CD4-positive, alpha-beta memory T cell (primary cell): ENCODE data around the gene MAN2B1. TPM values are rescaled to one million over a fixed set of nuclear protein-coding genes. Genes with fewer than 3 reads are reported as not detected.
A peak's percentile ranks its signal among the peaks of the same experiment; 100 is the strongest.

ENCODE experiments used
- CTCF ChIA-PET: fragments of 350-600 bp; sonication (Branson Sonifier 250); formaldehyde crosslinking; loops from one replicate; lab custom pipeline; 2021; ENCODE audit warnings: inconsistent platforms; ENCODE audit not compliant: partially characterized antibody; lab: Charles Lee
- POLR2A ChIA-PET: fragments of 350-600 bp; sonication (Branson Sonifier 250); formaldehyde crosslinking; loops from one replicate; lab custom pipeline; 2021; ENCODE audit not compliant: partially characterized antibody; lab: Charles Lee
- DNase-seq, 5 donors: peaks; one replicate each; pipeline versions ENCODE4 v3.0.0 to v3.0.0-alpha.2; 2020 to 2022; ENCODE audit warnings: mixed read lengths in 1 of 5
- H3K27ac ChIP-seq: one replicate; pipeline ENCODE4 v1.7.0; 2013; ENCODE audit warnings: low read depth, low read length
- H3K27me3 ChIP-seq: 2 replicates; pipeline ENCODE4 v1.7.0; 2013; ENCODE audit warnings: mild to moderate bottlenecking, low read length, moderate library complexity; ENCODE audit not compliant: insufficient read depth
- H3K36me3 ChIP-seq: 2 replicates; pipeline ENCODE4 v1.7.0; 2013; ENCODE audit warnings: mild to moderate bottlenecking, low read length, moderate library complexity; ENCODE audit not compliant: insufficient read depth
- H3K4me1 ChIP-seq: 2 replicates; pipeline ENCODE4 v1.7.0; 2013; ENCODE audit warnings: mild to moderate bottlenecking, low read length, moderate library complexity; ENCODE audit not compliant: insufficient read depth
- H3K4me3 ChIP-seq, 2 donors: one replicate each; pipeline ENCODE4 v1.7.0; 2013; ENCODE audit warnings: low read length in 2 of 2, mild to moderate bottlenecking in 1 of 2
- H3K9me3 ChIP-seq, 2 donors: one replicate each; pipeline ENCODE4 v1.7.0; 2013; ENCODE audit warnings: low read length in 2 of 2, control low read depth in 1 of 2; ENCODE audit not compliant: control insufficient read depth in 1 of 2
- H3K27ac Mint-ChIP-seq, 7 donors: one replicate each; pipeline ENCODE4 v1.8.0; 2020 to 2021; ENCODE audit warnings: mixed read lengths in 7 of 7, mild to moderate bottlenecking in 6 of 7, inconsistent platforms in 3 of 7, moderate library complexity in 3 of 7
- H3K27me3 Mint-ChIP-seq, 2 donors: one replicate each; pipeline ENCODE4 v1.8.0; 2020 to 2021; ENCODE audit warnings: mixed read lengths in 2 of 2
- H3K36me3 Mint-ChIP-seq, 2 donors: one replicate each; pipeline ENCODE4 v1.8.0; 2020 to 2021; ENCODE audit warnings: mixed read lengths in 2 of 2, inconsistent platforms in 1 of 2, mild to moderate bottlenecking in 1 of 2
- H3K4me1 Mint-ChIP-seq, 4 donors: one replicate each; pipeline ENCODE4 v1.8.0; 2020 to 2021; ENCODE audit warnings: mixed read lengths in 4 of 4, mild to moderate bottlenecking in 1 of 4
- H3K4me3 Mint-ChIP-seq, 8 donors: one replicate each; pipeline ENCODE4 v1.8.0; 2020 to 2021; ENCODE audit warnings: mixed read lengths in 8 of 8, mild to moderate bottlenecking in 7 of 8, moderate library complexity in 6 of 8, inconsistent platforms in 3 of 8
- H3K9me3 Mint-ChIP-seq, 8 donors: one replicate each; pipeline ENCODE4 v1.8.0; 2020 to 2021; ENCODE audit warnings: mixed read lengths in 8 of 8, mild to moderate bottlenecking in 5 of 8, inconsistent platforms in 3 of 8, moderate library complexity in 1 of 8
- intact Hi-C: fragments of 100-400 bp; cut with micrococcal nuclease; formaldehyde crosslinking; loops from one replicate; pipeline ENCODE4 v1.15.1; 2023
- polyA plus RNA-seq, 2 donors: library from polyadenylated mRNA; unstranded; fragments of 300-500 nt; fragmentation: Illumina TruSeq; gene quantifications; one replicate each; pipeline ENCODE4 v1.2.3, GENCODE V29; 2021
- total RNA-seq, 2 experiments: library from RNA; stranded (reverse); gene quantifications; one replicate each; pipeline ENCODE4 v1.2.3, GENCODE V29; 2021

Gene MAN2B1
- total and polyA plus RNA-seq, 4 experiments from 2014 or later: 45.0 to 141 (median 106) TPM

- DNase-seq: no peak
- no peaks in the 10 kb centered on the region for H3K9me3 Mint-ChIP-seq
- Histone ChIP-seq H3K27ac (no peak overlapping the region), H3K36me3 (no peaks in the 10 kb centered on the region), H3K27me3 (no peaks in the 10 kb centered on the region), H3K4me1 (no peaks in the 10 kb centered on the region), H3K9me3 (no peaks in the 10 kb centered on the region), H3K4me3 (no peak overlapping the region)
- H3K27ac Mint-ChIP-seq: no peak overlapping the region
- CTCF ChIA-PET: no interaction called here
- POLR2A ChIA-PET: no interaction called here
- peaks cover 0 to 1% (median 0%) of the 10 kb centered on the region in 4 donors for H3K4me1 Mint-ChIP-seq
- no peak overlapping the region for H3K4me3 Mint-ChIP-seq
- no peaks in the 10 kb centered on the region for H3K27me3 Mint-ChIP-seq
- peaks cover 0 to 1% of the 10 kb centered on the region in 2 donors for H3K36me3 Mint-ChIP-seq
- intact Hi-C loops: no loop called here
Observed at GRCh38 chr19:12689581-12690216, 23.2 kb upstream of the MAN2B1 start.

- Mint-ChIP-seq H3K27me3 (no peaks in the 10 kb centered on the region), H3K36me3 (peaks cover 0 to 1% of the 10 kb centered on the region in 2 donors), H3K4me1 (peaks cover 0 to 1% (median 0%) of the 10 kb centered on the region in 4 donors), H3K9me3 (no peaks in the 10 kb centered on the region), H3K4me3 (no peak overlapping the region), H3K27ac (no peak overlapping the region)
- Histone ChIP-seq H3K4me3 (no peak overlapping the region), H3K27ac (no peak overlapping the region), H3K36me3 (no peaks in the 10 kb centered on the region), H3K9me3 (no peaks in the 10 kb centered on the region), H3K27me3 (no peaks in the 10 kb centered on the region), H3K4me1 (no peaks in the 10 kb centered on the region)
- ChIA-PET CTCF (no interaction called here), POLR2A (no interaction called here)
- intact Hi-C loops: no loop called here
- no peak for DNase-seq
Observed at GRCh38 chr19:12689012-12689411, 22.5 kb upstream of the MAN2B1 start.

DNA sequence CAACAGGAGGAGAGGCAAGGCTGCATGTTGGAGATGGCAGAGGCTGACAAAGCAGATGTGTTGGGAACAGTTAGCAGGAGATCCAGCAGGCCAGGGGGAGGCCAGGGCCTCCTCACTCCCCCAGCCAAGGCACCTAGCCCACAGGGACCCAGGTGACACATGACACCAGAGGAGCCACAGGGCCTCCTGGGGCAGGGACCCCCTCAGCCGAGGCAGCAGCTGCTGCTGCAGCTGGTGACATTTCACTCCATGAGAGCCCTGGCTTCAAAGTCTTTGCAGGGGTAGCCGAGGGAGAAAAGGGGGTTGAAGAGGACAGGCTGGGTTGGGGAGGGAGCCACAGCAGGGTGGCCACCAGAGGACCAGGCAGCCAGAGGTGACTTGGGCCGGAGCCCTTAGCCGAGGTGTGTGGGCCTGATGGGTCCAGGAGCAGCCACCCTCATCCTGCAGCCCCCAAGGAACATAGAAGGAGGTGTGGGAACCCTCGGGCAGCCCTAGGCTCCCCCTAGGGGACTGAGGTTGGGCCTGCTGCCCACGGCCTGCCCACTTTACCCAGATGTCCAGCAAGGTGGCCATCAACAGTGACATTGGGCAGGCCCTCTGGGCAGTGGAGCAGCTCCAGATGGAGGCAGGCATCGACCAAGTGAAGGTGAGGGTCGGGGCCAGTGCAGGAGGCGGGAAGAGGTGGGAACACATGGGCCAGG, 21.1 kb upstream of the MAN2B1 start, which contains the start of gene GNG14:
GNG14 (plus strand) TSS at position 503 of the 701 bp plus-strand sequence; CDS start at position 554, 51 bp downstream.
- POLR2A ChIA-PET: interaction anchor here (0.7 kb wide), 1 partner anchor 8 kb away, joined by 3 read pairs; the partner anchor contains the start of gene FBXW9
- CTCF ChIA-PET: no interaction called here
- no peak within 1 kb of the TSS for H3K27ac Mint-ChIP-seq
- DNase-seq: no peak
- peaks cover 0 to 4% (median 0%) of the 10 kb centered on the region in 4 donors for H3K4me1 Mint-ChIP-seq
- Histone ChIP-seq H3K36me3 (no peaks in the 10 kb centered on the region), H3K4me1 (no peaks in the 10 kb centered on the region), H3K27me3 (no peaks in the 10 kb centered on the region), H3K27ac (no peak within 1 kb of the TSS), H3K4me3 (no peak within 1 kb of the TSS), H3K9me3 (no peaks in the 10 kb centered on the region)
- H3K27me3 Mint-ChIP-seq: no peaks in the 10 kb centered on the region
- H3K36me3 Mint-ChIP-seq: peaks cover 0 to 1% of the 10 kb centered on the region in 2 donors
- intact Hi-C loops: no loop called here
- no peaks in the 10 kb centered on the region for H3K9me3 Mint-ChIP-seq
- no peak within 1 kb of the TSS for H3K4me3 Mint-ChIP-seq

- Mint-ChIP-seq H3K9me3 (no peaks in the 10 kb centered on the region), H3K4me3 (no peak overlapping the region), H3K27ac (peak overlapping the region in 1 of 7 donors; percentile 38), H3K4me1 (peaks cover 4 to 14% (median 7%) of the 10 kb centered on the region in 4 donors), H3K27me3 (no peaks in the 10 kb centered on the region), H3K36me3 (peaks cover 5 to 9% of the 10 kb centered on the region in 2 donors)
- ChIA-PET POLR2A (interaction anchor here (1.3 to 2.0 kb wide), 2 partner anchors 10 to 36 kb away, joined by 3 to 6 read pairs; partner anchors contain the start of gene FBXW9), CTCF (interaction anchor here (0.6 to 1.8 kb wide), 6 partner anchors 9 to 509 kb away, joined by 3 to 9 read pairs (median 3); no protein-coding TSS in a partner anchor)
- peaks cover 2% of the 10 kb centered on the region for H3K4me1 ChIP-seq
- H3K27ac ChIP-seq: no peak overlapping the region
- DNase-seq: no peak
- no peaks in the 10 kb centered on the region for H3K27me3 ChIP-seq
- no peaks in the 10 kb centered on the region for H3K9me3 ChIP-seq
- H3K36me3 ChIP-seq: no peaks in the 10 kb centered on the region
- H3K4me3 ChIP-seq: no peak overlapping the region
- intact Hi-C loops: no loop called here
Observed at GRCh38 chr19:12685831-12686230, 19.3 kb upstream of the MAN2B1 start.

DNA sequence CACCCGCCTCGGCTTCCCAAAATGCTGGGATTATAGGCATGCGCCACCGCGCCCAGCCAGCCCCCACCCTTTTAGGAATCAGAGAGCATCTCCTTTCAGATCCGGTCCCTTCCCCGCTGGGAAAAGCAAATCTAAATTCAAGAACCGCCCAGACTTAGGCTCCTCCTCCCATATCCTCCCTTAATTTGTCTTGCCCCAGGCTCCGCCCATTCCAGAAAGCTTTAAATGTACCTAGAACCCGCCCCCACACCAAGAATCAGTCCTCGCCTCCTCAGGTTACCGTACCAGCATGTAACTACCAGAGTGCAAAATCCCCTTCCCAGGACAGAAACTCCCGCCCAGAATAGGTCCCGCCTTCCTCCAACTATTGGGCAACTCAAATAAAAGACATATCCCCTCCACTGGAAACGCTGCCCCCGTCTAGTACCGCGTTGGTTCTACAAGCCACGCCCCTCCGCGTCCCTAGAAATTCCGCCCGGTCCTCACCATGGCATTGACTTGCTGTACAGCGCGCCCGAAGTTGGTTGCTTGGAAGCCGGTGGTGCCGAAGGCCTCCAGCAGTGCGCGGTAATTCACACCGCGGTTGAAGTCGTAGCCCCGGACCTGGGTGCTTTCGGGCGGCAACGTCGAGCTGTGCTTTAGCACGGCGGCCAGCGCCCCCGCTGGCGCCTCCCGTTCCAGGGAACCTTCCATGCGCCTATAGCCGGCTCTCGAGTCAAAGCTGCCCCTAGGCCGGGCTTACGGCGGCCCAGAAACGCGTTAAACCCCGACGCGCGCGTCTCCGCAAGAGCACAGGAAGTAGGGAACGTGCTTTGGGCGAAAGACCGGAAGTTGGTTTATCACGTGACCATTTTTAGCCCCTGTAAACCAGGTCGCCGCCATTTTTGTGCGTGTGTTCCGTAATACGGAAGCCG, 14.8 kb upstream of the MAN2B1 start, which contains the start of gene DHPS:
DHPS (minus strand) TSS at position 807 of the 914 bp plus-strand sequence; CDS start at position 693, 114 bp downstream.
- Mint-ChIP-seq H3K36me3 (peaks cover 23 to 38% of the 10 kb centered on the region in 2 donors), H3K9me3 (no peaks in the 10 kb centered on the region), H3K27me3 (no peaks in the 10 kb centered on the region), H3K4me1 (peaks cover 11 to 35% (median 25%) of the 10 kb centered on the region in 4 donors), H3K27ac (peak within 1 kb of the TSS; percentile 83 to 99 (median 97)), H3K4me3 (peak within 1 kb of the TSS; percentile 90 to 99 (median 98))
- Histone ChIP-seq H3K27me3 (no peaks in the 10 kb centered on the region), H3K9me3 (no peaks in the 10 kb centered on the region), H3K27ac (peak within 1 kb of the TSS; percentile 98), H3K36me3 (peaks cover 33% of the 10 kb centered on the region), H3K4me3 (peak within 1 kb of the TSS; percentile 73 to 98), H3K4me1 (peaks cover 21% of the 10 kb centered on the region)
- DNase-seq: peak; percentile 90 to 96 (median 94)
- intact Hi-C loops: loop anchor here (1.0 to 5.0 kb wide), 6 partner anchors 12 to 69 kb away; partner anchors contain the start of genes FBXW9, GET3, TNPO2 and ZNF490
- CTCF ChIA-PET: interaction anchor here (0.7 to 1.8 kb wide), 9 partner anchors 9 to 1897 kb away, joined by 3 to 7 read pairs (median 4); partner anchors contain the start of genes MAN2B1, WDR83, ZNF490 and ZNF791
- POLR2A ChIA-PET: interaction anchor here (0.7 to 3.4 kb wide), 26 partner anchors 9 to 757 kb away, joined by 3 to 35 read pairs (median 4); partner anchors contain the start of genes FBXW9, GET3, JUNB and MAN2B1

GRCh38 chr19:12680034-12680433, 13.5 kb upstream of the MAN2B1 start:
- Histone ChIP-seq H3K9me3 (no peaks in the 10 kb centered on the region), H3K27me3 (no peaks in the 10 kb centered on the region), H3K4me3 (no peak overlapping the region), H3K27ac (no peak overlapping the region), H3K36me3 (peaks cover 46% of the 10 kb centered on the region), H3K4me1 (peaks cover 24% of the 10 kb centered on the region)
- Mint-ChIP-seq H3K4me3 (peak overlapping the region; percentile 8 to 98 (median 56)), H3K4me1 (peaks cover 13 to 37% (median 27%) of the 10 kb centered on the region in 4 donors), H3K27ac (peak overlapping the region in 4 of 7 donors; percentile 48 to 68 (median 56)), H3K36me3 (peaks cover 25 to 48% of the 10 kb centered on the region in 2 donors), H3K9me3 (no peaks in the 10 kb centered on the region), H3K27me3 (no peaks in the 10 kb centered on the region)
- ChIA-PET CTCF (no interaction called here), POLR2A (interaction anchor here (0.7 to 3.4 kb wide), 8 partner anchors 11 to 112 kb away, joined by 3 to 35 read pairs (median 4); partner anchors contain the start of genes FBXW9, JUNB, MAN2B1 and ZNF490)
- DNase-seq: no peak
- intact Hi-C loops: loop anchor here (5.0 kb wide), 2 partner anchors 42 to 68 kb away; partner anchors contain the start of genes TNPO2, ZNF490 and ZNF791
